PC-9 (cell line): Measurements from ENCODE around the gene PRKAR1A.

Experiments used
- CTCF ChIP-seq: fragments of 200-600 bp; sonication (generic); conservative IDR thresholded peaks from 2 replicates; pipeline ENCODE4 v1.6.1; 2017; ENCODE audit warnings: mixed run types, antibody characterized with exemption, mild to moderate bottlenecking, moderate library complexity
- EZH2 ChIP-seq: fragments of 200-600 bp; sonication (generic); IDR thresholded peaks from 2 replicates; pipeline ENCODE4 v1.8.0; 2017; ENCODE audit warnings: antibody characterized with exemption, low read depth

GRCh38 chr17:68480885-68481284, 31.3 kb upstream of the PRKAR1A start:
- TF ChIP-seq CTCF (no peak), EZH2 (no peak)
